GM12891 (cell line): Measurements from ENCODE around the gene POTEI.
"Not testable (repeated sequence)": the region's sequence is repeated elsewhere in the genome, so short reads cannot be mapped to it uniquely, and the experiment has no call there.

Source experiments
- POLR2A ChIP-seq: IDR thresholded peaks from 2 replicates; pipeline ENCODE4 v1.6.1; 2011; ENCODE audit warnings: low read depth, low read length, control low read depth
- SPI1 ChIP-seq: IDR thresholded peaks from 2 replicates; pipeline ENCODE4 v1.6.1; 2011; ENCODE audit warnings: low read depth, low read length, control low read depth

GRCh38 chr2:130491073-130491472 lies 18.1 kb downstream of the POTEI start:
- TF ChIP-seq POLR2A, SPI1: not testable (repeated sequence)
